ENCODE data around the gene ZSCAN21. TPM values are rescaled to one million over a fixed set of nuclear protein-coding genes. Genes with fewer than 3 reads are reported as not detected.

The ZSCAN21 gene
- total RNA-seq, 1 donor from 2014 or later = 8.4 TPM

DNA sequence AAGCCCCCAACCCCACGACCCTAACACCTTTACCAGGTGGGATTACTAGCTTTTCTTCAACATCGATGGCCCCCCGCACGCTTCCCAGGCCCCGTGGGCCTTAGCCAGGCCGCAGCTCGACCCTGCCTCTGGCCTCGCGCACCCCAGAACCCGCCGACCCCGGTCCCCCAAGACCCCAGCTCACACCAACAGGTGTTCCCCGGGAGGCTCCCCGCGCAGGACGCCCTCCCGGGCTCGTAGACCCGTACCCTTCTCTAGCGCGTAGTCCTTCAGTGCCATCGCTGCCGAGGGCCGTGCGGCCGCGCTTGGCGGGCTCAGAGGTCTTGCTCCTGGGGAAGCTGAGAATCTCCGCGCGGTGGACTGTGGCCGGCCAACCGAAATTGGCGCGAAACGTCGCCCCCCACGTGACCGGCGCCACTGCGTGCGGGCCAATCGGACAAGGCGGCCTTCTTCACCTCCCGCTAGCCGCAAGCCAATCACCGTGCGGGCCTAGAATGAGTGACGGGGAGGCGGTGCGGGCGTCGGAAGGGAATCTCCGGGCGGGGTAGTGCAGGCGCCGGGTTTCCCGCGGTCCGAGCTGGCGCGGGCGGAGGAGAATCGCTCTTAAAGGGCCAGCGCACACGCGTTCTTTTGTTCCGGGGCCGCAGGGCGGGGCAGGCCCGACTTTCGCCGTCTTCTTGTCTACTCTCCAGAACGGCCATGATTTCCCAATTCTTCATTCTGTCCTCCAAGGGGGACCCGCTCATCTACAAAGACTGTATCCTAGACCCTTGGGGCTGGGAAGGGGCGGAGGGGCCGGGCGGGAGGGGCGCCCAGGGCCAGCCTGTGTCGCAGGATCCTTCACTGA is 51.7 kb downstream of the ZSCAN21 start, which contains the start of the genes AP4M1 and MCM7:
Gene AP4M1, plus strand, starts transcription at position 628 of the 847 bp plus-strand sequence. Its CDS starts 72 bp downstream, at position 700.
Gene MCM7, minus strand, starts transcription at position 382 of the 847 bp plus-strand sequence. Its CDS starts 103 bp downstream, at position 279.
- ATAC-seq = peak; percentile 97
- Histone ChIP-seq H3K27me3 (ENCODE audit: low read depth) (no peaks in the 10 kb centered on the region), H3K4me3 (peak within 1 kb of the TSS; percentile 97), H3K27ac (peak within 1 kb of the TSS; percentile 91), H3K36me3 (peaks cover 68% of the 10 kb centered on the region), H3K9me3 (no peaks in the 10 kb centered on the region), H3K4me1 (peaks cover 24% of the 10 kb centered on the region)
- peak; percentile 99 for DNase-seq
- TF ChIP-seq, protein P1, sequence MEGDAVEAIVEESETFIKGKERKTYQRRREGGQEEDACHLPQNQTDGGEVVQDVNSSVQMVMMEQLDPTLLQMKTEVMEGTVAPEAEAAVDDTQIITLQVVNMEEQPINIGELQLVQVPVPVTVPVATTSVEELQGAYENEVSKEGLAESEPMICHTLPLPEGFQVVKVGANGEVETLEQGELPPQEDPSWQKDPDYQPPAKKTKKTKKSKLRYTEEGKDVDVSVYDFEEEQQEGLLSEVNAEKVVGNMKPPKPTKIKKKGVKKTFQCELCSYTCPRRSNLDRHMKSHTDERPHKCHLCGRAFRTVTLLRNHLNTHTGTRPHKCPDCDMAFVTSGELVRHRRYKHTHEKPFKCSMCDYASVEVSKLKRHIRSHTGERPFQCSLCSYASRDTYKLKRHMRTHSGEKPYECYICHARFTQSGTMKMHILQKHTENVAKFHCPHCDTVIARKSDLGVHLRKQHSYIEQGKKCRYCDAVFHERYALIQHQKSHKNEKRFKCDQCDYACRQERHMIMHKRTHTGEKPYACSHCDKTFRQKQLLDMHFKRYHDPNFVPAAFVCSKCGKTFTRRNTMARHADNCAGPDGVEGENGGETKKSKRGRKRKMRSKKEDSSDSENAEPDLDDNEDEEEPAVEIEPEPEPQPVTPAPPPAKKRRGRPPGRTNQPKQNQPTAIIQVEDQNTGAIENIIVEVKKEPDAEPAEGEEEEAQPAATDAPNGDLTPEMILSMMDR (IDR thresholded peaks at IDR 0.05) = no peak
- intact Hi-C loops (cut with DNase I) = no loop called here

DNA sequence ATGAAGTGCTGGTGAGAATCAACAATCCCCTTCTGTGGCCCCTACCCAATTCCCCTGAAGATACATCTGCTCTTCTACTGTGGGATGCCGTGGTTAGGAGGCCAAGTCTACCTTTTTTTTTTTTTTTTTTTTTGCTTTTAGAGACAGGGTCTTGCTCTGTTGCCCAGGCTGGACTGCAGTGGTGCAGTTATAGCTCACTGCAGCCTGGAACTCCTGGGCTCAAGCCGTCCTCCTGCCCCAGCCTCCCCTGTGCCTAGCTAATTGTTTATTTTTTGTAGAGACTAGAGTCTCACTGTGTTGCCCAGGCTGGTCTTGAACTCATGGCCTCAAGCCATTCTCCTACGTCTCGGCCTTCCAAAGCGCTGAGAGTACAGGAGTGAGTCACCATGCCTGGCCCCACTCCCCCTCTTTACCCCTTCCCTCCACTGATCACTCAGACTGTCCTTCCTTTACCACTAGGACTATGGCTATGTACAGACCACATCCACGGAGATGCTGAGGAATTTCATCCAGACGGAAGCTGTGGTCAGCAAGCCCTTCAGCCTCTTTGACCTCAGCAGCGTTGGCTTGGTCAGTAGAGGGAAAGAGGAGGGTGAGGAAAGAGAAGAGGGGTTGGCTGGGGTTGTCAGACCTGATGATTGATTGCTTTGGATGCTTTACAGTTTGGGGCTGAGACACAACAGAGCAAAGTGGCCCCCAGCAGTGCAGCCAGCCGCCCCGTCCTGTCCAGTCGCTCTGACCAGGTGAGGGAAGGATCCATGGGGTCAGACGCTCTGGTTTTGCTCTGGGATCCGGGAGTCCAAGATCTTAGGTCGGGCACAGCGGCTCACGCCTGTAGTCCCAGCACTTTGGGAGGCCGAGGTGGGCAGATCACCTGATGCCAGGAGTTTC is 53.6 kb downstream of the ZSCAN21 start:
- TF ChIP-seq, protein P1 (IDR thresholded peaks at IDR 0.05) = no peak
- peaks cover 22% of the 10 kb centered on the region for H3K4me1 ChIP-seq
- no peaks in the 10 kb centered on the region for H3K27me3 ChIP-seq (ENCODE audit: low read depth)
- DNase-seq = no peak
- no peak overlapping the region for H3K4me3 ChIP-seq
- H3K9me3 ChIP-seq = no peaks in the 10 kb centered on the region
- H3K27ac ChIP-seq = no peak overlapping the region
- intact Hi-C loops (cut with DNase I) = no loop called here
- H3K36me3 ChIP-seq = peaks cover 68% of the 10 kb centered on the region
- ATAC-seq = no peak

DNA sequence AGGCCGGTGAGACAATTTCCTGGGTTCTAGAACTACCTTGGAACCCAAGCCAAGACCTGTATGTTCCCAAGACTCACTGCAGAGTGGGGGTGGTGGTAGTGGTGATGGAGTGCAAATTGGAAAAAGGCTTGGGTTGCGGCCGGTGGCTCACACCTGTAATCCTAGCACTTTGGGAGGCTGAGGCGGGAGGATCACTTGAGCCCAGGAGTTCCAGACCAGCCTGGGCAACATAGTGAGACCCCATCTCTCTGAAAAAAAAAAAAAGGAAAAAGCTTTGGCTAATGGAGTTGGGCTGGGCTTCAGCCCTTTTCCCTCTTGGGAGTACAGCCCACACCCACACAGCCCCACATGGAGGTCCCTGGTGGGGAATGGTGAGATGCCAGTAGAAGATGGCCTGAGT is 56.0 kb downstream of the ZSCAN21 start:
- peaks cover 78% of the 10 kb centered on the region for H3K36me3 ChIP-seq
- intact Hi-C loops (cut with DNase I) = no loop called here
- ATAC-seq (no peak), DNase-seq (no peak)
- H3K27me3 ChIP-seq (ENCODE audit: low read depth) = no peaks in the 10 kb centered on the region
- no peaks in the 10 kb centered on the region for H3K9me3 ChIP-seq
- H3K27ac ChIP-seq = no peak overlapping the region
- TF ChIP-seq, protein P1 (IDR thresholded peaks at IDR 0.05) = no peak
- H3K4me1 ChIP-seq = peaks cover 8% of the 10 kb centered on the region
- H3K4me3 ChIP-seq = no peak overlapping the region

DNA sequence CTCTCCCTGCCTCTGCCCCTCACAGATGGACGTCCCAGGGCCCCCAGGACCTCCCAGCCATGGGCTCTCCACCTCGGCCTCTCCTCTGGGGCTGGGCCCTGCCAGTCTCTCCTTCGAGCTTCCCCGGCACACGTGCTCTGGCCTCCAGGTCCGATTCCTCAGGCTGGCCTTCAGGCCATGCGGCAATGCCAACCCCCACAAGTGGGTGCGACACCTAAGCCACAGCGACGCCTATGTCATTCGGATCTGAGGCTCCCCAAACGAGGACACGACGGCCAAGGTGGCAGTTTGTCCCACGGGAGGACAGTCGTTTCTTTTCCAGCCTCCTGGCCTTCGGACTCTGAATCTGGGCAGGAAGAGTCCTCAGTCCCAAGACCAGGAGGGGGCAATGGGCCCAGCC is 57.1 kb downstream of the ZSCAN21 start:
- no peaks in the 10 kb centered on the region for H3K27me3 ChIP-seq (ENCODE audit: low read depth)
- intact Hi-C loops (cut with DNase I) = no loop called here

More for the DNA sequence above, 57.1 kb downstream of the ZSCAN21 start:
- DNase-seq (no peak), ATAC-seq (no peak)
- Histone ChIP-seq H3K36me3 (peaks cover 89% of the 10 kb centered on the region), H3K27ac (no peak overlapping the region), H3K9me3 (no peaks in the 10 kb centered on the region), H3K4me1 (peaks cover 8% of the 10 kb centered on the region), H3K4me3 (no peak overlapping the region)
- TF ChIP-seq, protein P1 (IDR thresholded peaks at IDR 0.05) = no peak
